ENCODE data around the gene LMBRD2.

DNA sequence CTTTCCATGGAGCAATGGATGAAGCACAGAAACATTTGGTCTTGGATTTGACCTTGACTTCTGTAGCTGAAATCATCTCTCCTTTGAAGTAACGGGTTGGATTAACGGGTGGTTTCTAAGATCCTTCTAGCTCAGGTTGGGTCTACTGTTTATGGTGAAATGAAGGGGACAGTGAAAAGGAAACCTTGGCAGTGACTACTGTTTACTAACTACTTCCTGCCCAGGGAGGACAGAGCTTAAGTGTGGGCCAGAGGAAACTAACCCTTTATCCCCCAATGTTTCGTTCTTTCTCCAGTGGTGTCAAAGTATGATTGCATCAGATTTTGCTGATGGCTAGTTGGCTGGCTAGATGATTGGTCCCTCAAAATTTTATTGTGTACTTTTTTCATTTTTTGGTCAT, 22.4 kb upstream of the LMBRD2 start:
- TF ChIP-seq CC2D1A (IDR thresholded peaks at IDR 0.05), result no peak
- TF ChIP-seq FOXJ3 (CRISPR knock-in tag; IDR thresholded peaks at IDR 0.05), result no peak
- no peak for TF ChIP-seq ELK3 (CRISPR knock-in tag; IDR thresholded peaks at IDR 0.05)
- TF ChIP-seq KLF16 (IDR thresholded peaks at IDR 0.05), result no peak
